Mucosa of rectum (tissue), 2 donors: Measurements from ENCODE around the gene MAP1LC3C.

ENCODE experiments used
- H3K27ac ChIP-seq, 2 donors: one replicate each; pipeline ENCODE4 v1.7.0; 2013; ENCODE audit warnings: inconsistent platforms in 2 of 2, low read depth in 2 of 2, low read length in 2 of 2
- H3K27me3 ChIP-seq, 2 donors: one replicate each; pipeline ENCODE4 v1.7.0; 2013; ENCODE audit warnings: low read length in 2 of 2; ENCODE audit not compliant: control insufficient read depth in 2 of 2, insufficient read depth in 2 of 2
- H3K36me3 ChIP-seq, 2 donors: one replicate each; pipeline ENCODE4 v1.7.0; 2013; ENCODE audit warnings: low read length in 2 of 2; ENCODE audit not compliant: control insufficient read depth in 2 of 2, insufficient read depth in 2 of 2
- H3K4me1 ChIP-seq, 2 donors: one replicate each; pipeline ENCODE4 v1.7.0; 2013; ENCODE audit warnings: low read length in 2 of 2, mild to moderate bottlenecking in 1 of 2; ENCODE audit not compliant: control insufficient read depth in 2 of 2, insufficient read depth in 2 of 2
- H3K4me3 ChIP-seq, 2 donors: one replicate each; pipeline ENCODE4 v1.7.0; 2013; ENCODE audit warnings: low read length in 2 of 2
- H3K9ac ChIP-seq, 2 donors: one replicate each; pipeline ENCODE4 v1.7.0; 2013; ENCODE audit warnings: low read length in 2 of 2, low read depth in 1 of 2, mild to moderate bottlenecking in 1 of 2
- H3K9me3 ChIP-seq, 2 donors: one replicate each; pipeline ENCODE4 v1.7.0; 2013; ENCODE audit warnings: low read length in 2 of 2; ENCODE audit not compliant: control insufficient read depth in 2 of 2
- donor health status: healthy.
- donor health status: Normal muscosa, but diverticular disease.

MAP1LC3C gene

DNA sequence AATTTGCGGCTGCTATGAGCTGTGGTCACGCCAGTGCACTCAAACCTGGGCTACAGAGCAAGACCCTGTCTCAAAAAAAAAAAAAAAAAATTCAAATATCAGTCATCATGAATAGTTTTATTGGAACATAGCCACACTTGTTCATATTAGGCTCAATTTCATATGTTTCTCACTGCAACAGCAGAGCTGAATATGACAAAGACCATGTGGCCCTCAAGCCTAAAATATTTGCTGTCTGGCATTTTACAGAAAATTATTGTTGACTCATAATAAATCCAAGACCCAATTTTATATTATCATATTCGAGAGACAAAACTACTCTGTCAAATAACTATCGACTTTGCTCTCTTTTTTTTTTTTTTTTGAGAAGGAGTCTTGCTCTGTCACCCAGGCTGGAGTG is 30.3 kb downstream of the MAP1LC3C start:
- Histone ChIP-seq H3K4me3 (no peak overlapping the region), H3K27me3 (no peaks in the 10 kb centered on the region)

GRCh38 chr1:241964550-241965282 is 34.2 kb downstream of the MAP1LC3C start:
- Histone ChIP-seq H3K27me3 (no peaks in the 10 kb centered on the region), H3K27ac (no peak overlapping the region), H3K9me3 (no peaks in the 10 kb centered on the region), H3K36me3 (no peaks in the 10 kb centered on the region), H3K9ac (no peak overlapping the region), H3K4me1 (no peaks in the 10 kb centered on the region), H3K4me3 (no peak overlapping the region)

More for the DNA sequence above, 30.3 kb downstream of the MAP1LC3C start:
- H3K4me1 ChIP-seq: no peaks in the 10 kb centered on the region
- no peaks in the 10 kb centered on the region for H3K9me3 ChIP-seq
- H3K9ac ChIP-seq: no peak overlapping the region
- no peak overlapping the region for H3K27ac ChIP-seq
- no peaks in the 10 kb centered on the region for H3K36me3 ChIP-seq

GRCh38 chr1:241963722-241964121 is 35.2 kb downstream of the MAP1LC3C start:
- Histone ChIP-seq H3K27me3 (no peaks in the 10 kb centered on the region), H3K4me1 (no peaks in the 10 kb centered on the region), H3K9me3 (no peaks in the 10 kb centered on the region), H3K9ac (no peak overlapping the region), H3K27ac (no peak overlapping the region), H3K4me3 (no peak overlapping the region), H3K36me3 (no peaks in the 10 kb centered on the region)

- no peak overlapping the region for H3K27ac ChIP-seq
- H3K9me3 ChIP-seq: no peaks in the 10 kb centered on the region
- no peak overlapping the region for H3K9ac ChIP-seq
- no peak overlapping the region for H3K4me3 ChIP-seq
- no peaks in the 10 kb centered on the region for H3K36me3 ChIP-seq
- no peaks in the 10 kb centered on the region for H3K4me1 ChIP-seq
- no peaks in the 10 kb centered on the region for H3K27me3 ChIP-seq
These were observed 36.7 kb downstream of the MAP1LC3C start for GRCh38 chr1:241962153-241962552.

GRCh38 chr1:241957692-241958494 is 41.0 kb downstream of the MAP1LC3C start, which contains the start of gene BECN2:
Gene BECN2 (plus strand): TSS chr1:241957767. CDS start chr1:241957767, 0 bp downstream.
- Histone ChIP-seq H3K4me3 (no peak within 1 kb of the TSS), H3K9ac (no peak within 1 kb of the TSS), H3K36me3 (no peaks in the 10 kb centered on the region), H3K27me3 (no peaks in the 10 kb centered on the region), H3K27ac (no peak within 1 kb of the TSS), H3K9me3 (no peaks in the 10 kb centered on the region), H3K4me1 (no peaks in the 10 kb centered on the region)

DNA sequence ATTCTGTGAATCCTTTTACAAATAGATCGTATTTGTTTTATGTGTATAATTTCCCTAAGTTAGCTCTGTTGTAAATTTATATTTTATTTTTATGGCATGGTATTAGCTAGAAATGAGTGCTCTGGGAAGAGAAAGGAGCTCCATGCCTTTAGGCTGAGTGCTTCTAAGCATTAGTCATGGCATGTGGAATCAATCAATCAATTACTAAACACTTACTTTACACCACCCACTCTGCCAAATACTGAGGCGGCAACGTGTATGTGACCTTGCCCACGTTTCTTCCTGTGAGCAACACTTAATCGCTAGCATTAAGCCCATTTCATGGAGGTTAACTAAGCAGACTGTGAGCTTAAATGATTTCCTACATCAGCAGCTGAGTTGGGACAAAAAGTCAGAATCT is 48.5 kb downstream of the MAP1LC3C start:
- no peaks in the 10 kb centered on the region for H3K27me3 ChIP-seq
- H3K27ac ChIP-seq: no peak overlapping the region
- H3K4me3 ChIP-seq: no peak overlapping the region
- no peaks in the 10 kb centered on the region for H3K4me1 ChIP-seq
- H3K9me3 ChIP-seq: no peaks in the 10 kb centered on the region
- no peaks in the 10 kb centered on the region for H3K36me3 ChIP-seq
- no peak overlapping the region for H3K9ac ChIP-seq

DNA sequence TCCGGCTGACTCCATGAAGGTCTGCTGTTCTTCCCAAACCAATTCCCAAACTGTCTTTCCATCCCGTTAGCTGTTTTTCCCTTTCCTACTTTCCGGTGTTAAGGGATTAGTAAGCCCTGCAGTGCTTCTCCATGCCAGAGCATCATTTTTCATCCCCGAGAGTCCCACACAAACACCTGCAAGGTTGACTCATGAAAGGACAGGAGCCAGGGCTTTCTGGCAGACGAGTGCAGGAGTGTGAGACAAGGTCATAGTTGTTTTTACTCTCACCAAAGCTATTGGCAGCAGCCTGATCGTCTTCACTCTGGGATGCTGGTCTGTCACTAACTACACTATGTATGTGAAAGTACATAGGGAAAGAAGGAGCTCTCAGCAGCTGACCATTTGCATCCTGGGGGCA is 51.5 kb downstream of the MAP1LC3C start:
- H3K4me3 ChIP-seq: no peak overlapping the region
- no peaks in the 10 kb centered on the region for H3K27me3 ChIP-seq

More for the DNA sequence above, 51.5 kb downstream of the MAP1LC3C start:
- H3K9me3 ChIP-seq: no peaks in the 10 kb centered on the region
- H3K27ac ChIP-seq: no peak overlapping the region
- H3K4me1 ChIP-seq: no peaks in the 10 kb centered on the region
- no peak overlapping the region for H3K9ac ChIP-seq
- H3K36me3 ChIP-seq: no peaks in the 10 kb centered on the region
